ENCODE data around the gene TMEM106A.
"Not testable (repeated sequence)": the region's sequence is repeated elsewhere in the genome, so short reads cannot be mapped to it uniquely, and the experiment has no call there.

The TMEM106A gene

GRCh38 chr17:43212641-43213490, 1.2 kb downstream of the TMEM106A start:
- in situ Hi-C loops (cut with MboI; ENCODE audit: low sequenced_read_pairs), result loop anchor here (25.0 kb wide), 1 partner anchor 99 kb away; no protein-coding TSS in a partner anchor

DNA sequence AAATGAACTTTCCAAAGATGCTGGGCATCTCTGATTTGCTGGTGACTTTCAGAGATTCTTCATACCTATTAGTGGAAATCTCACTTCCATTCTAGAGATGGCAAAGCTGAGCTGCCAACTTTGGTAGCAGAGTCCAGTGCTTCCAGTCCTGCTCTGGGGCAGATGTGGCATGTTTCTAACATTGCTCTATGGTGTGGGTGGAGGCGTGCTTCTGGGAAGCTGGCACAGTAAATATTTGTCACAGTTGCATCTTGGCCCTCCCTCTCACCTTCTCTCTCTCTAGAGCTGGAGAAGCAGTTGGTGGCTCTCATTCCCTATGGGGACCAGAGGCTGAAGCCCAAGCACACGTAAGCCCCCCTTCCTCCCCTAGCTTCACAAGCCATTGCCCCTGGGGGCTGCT, 1.9 kb downstream of the TMEM106A start:
- in situ Hi-C loops (cut with MboI; ENCODE audit: low sequenced_read_pairs), result loop anchor here (25.0 kb wide), 1 partner anchor 99 kb away; no protein-coding TSS in a partner anchor

GRCh38 chr17:43215341-43215740, 3.7 kb downstream of the TMEM106A start:
- in situ Hi-C loops (cut with MboI; ENCODE audit: low sequenced_read_pairs), result loop anchor here (25.0 kb wide), 1 partner anchor 97 kb away; no protein-coding TSS in a partner anchor

DNA sequence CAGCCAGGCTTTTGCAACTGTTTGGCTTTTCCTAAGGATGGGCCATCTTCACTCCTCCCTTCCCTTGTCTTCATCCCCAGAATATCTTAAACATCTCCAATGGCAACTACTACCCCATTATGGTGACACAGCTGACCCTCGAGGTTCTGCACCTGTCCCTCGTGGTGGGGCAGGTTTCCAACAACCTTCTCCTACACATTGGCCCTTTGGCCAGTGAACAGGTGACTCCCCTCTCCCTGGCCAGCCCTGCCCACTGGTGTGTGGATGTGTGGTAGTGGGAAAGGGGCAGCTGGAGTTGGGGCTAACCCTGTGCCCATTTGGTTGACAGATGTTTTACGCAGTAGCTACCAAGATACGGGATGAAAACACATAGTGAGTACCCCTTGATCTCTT, 4.7 kb downstream of the TMEM106A start:
- in situ Hi-C loops (cut with MboI; ENCODE audit: low sequenced_read_pairs), result loop anchor here (25.0 kb wide), 1 partner anchor 96 kb away; no protein-coding TSS in a partner anchor

GRCh38 chr17:43216762-43217613, 5.3 kb downstream of the TMEM106A start:
- in situ Hi-C loops (cut with MboI; ENCODE audit: low sequenced_read_pairs), result loop anchor here (25.0 kb wide), 1 partner anchor 95 kb away; no protein-coding TSS in a partner anchor

DNA sequence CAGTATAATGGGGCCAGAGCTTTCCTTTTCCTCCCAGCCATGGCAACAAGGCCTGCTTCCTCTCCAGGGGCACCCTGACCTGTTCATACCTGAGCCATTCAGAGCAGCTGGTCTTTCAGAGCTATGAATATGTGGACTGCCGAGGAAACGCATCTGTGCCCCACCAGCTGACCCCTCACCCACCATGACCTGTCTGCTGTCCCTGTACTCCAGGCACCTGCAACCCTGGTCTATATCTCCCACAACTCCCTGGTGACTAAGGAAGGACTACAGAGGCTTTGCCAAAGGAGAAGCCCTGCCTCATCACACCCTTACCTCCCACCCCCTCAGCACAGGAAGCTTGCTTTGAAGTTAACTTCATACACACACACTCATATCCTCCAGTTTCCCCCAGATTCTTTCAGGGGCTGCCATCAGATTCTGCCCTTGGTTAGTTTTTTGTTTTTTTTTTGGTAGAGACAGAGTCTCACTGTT, 6.0 kb downstream of the TMEM106A start:
- in situ Hi-C loops (cut with MboI; ENCODE audit: low sequenced_read_pairs), result loop anchor here (25.0 kb wide), 1 partner anchor 95 kb away; no protein-coding TSS in a partner anchor

DNA sequence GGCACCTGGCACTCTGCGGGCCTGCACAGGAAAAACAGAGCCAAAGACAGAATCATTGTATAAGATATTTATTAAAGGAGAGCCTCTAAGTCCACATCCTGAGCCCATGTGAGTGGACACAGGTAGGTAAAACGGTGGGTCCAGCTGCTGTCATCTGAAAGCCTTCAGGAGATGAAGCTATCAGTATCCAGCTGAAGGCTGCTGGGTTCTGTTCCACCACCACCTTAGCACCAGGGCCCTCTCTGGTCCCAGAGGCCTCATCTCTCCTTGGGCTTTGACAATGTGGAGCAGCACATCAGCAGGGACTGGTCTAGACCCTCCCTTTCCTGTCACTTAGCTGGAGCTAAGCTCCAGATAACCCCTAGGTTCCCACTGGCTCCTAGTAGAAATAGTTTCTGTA, 7.3 kb downstream of the TMEM106A start:
- in situ Hi-C loops (cut with MboI; ENCODE audit: low sequenced_read_pairs), result loop anchor here (25.0 kb wide), 1 partner anchor 93 kb away; no protein-coding TSS in a partner anchor

- in situ Hi-C loops (cut with MboI; ENCODE audit: low sequenced_read_pairs), result loop anchor here (10.0 to 25.0 kb wide), 2 partner anchors 45 to 92 kb away; partner anchors contain the start of gene NBR1
Observed at GRCh38 chr17:43219746-43220380, 8.2 kb downstream of the TMEM106A start.

- in situ Hi-C loops (cut with MboI; ENCODE audit: low sequenced_read_pairs), result loop anchor here (10.0 to 25.0 kb wide), 2 partner anchors 46 to 92 kb away; partner anchors contain the start of gene NBR1
Observed at GRCh38 chr17:43220511-43221125, 8.9 kb downstream of the TMEM106A start.

- in situ Hi-C loops (cut with MboI; ENCODE audit: low sequenced_read_pairs), result loop anchor here (10.0 to 25.0 kb wide), 2 partner anchors 49 to 88 kb away; partner anchors contain the start of gene NBR1
Observed at GRCh38 chr17:43224146-43224705, 12.6 kb downstream of the TMEM106A start.

DNA sequence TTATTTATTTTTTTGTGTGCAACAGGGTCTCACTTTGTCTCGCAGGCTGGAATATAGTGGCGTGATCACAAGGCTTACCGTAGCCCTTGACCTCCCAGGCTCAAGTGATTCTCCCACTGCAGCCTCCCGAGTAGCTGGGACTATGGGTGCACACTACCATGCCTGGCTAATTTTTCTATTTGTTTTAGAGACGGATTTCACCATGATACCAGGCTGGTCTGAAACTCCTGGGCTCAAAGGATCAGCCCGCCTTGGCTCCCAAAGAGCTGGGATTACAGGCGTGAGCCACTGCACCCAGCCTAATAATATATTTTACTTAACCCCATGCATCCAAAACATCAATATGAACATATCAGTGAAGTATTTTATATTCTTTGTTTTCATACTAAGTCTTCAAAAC, 14.7 kb downstream of the TMEM106A start:
- in situ Hi-C loops (cut with MboI; ENCODE audit: low sequenced_read_pairs), result loop anchor here (10.0 kb wide), 1 partner anchor 52 kb away; the partner anchor contains the start of gene NBR1

- in situ Hi-C loops (cut with MboI; ENCODE audit: low sequenced_read_pairs), result loop anchor here (10.0 kb wide), 1 partner anchor 53 kb away; the partner anchor contains the start of gene NBR1
Observed at GRCh38 chr17:43228020-43228782, 16.5 kb downstream of the TMEM106A start, which contains the start of gene CCDC200. Gene CCDC200 (minus strand): TSS chr17:43228623. CDS start chr17:43228554, 69 bp downstream.

GRCh38 chr17:43231205-43232020, 19.7 kb downstream of the TMEM106A start:
- in situ Hi-C loops (cut with MboI; ENCODE audit: low sequenced_read_pairs), result not testable (repeated sequence)

- in situ Hi-C loops (cut with MboI; ENCODE audit: low sequenced_read_pairs), result not testable (repeated sequence)
Observed at GRCh38 chr17:43232021-43232699, 20.5 kb downstream of the TMEM106A start.

DNA sequence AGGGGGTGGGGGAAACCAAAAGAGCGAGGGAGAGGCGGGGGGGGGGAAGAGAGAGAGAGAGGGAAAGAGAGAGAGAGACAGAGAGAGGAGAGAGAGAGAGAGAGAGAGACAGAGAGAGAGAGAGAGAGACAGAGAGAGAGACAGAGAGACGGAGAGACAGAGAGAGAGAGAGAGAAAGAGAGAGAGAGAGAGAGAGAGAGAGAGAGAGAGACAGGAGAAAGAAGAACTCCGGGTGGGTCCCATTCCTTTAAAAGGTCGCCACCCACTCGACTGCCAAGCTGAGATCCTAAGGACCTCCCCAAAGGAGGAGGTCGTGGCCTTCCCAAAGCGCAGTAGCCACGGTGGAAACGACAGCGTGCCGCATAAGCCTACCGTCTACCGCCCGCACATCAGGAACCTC, 21.6 kb downstream of the TMEM106A start:
- in situ Hi-C loops (cut with MboI; ENCODE audit: low sequenced_read_pairs), result not testable (repeated sequence)

DNA sequence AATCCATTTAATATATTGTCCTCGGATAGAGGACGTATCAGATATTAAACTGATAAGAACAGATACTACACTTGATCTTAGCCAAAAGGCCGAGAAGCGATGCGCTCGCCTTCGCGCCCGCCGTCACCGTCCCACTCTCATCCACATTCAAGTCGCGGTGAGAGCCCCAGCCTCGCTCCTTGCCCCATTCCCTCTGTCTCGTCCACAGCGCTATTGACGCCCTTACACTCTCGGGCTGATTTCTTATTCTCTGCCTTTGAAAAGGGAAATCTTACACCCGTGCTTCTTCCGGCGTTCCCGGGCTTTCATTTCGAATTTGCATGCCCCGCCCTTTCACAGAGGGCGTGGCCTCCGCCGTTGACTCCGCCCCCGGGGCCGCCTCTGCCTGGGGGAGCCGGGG, 22.2 kb downstream of the TMEM106A start, which contains the start of gene RNU2-1:
Gene RNU2-1, minus strand, starts transcription at position 101 of the 400 bp plus-strand sequence.
- in situ Hi-C loops (cut with MboI; ENCODE audit: low sequenced_read_pairs), result not testable (repeated sequence)

DNA sequence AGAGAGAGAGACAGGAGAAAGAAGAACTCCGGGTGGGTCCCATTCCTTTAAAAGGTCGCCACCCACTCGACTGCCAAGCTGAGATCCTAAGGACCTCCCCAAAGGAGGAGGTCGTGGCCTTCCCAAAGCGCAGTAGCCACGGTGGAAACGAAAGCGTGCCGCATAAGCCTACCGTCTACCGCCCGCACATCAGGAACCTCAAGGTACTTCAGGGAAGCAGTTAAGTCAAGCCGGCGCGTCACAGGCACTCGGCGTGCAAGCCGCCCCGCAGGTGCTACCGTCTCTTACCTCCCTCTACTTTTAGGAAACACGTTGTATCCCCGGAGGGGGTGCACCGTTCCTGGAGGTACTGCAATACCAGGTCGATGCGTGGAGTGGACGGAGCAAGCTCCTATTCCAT, 27.9 kb downstream of the TMEM106A start:
- in situ Hi-C loops (cut with MboI; ENCODE audit: low sequenced_read_pairs), result not testable (repeated sequence)
